Peyer's patch (tissue), 4 donors: ENCODE data around the gene PKDCC. TPM values are rescaled to one million over a fixed set of nuclear protein-coding genes. Genes with fewer than 3 reads are reported as not detected.

Source experiments
- DNase-seq, 3 donors: peaks; one replicate each; pipeline ENCODE4 v3.0.0-alpha.2; 2017 to 2019
- H3K27ac ChIP-seq, 4 donors: fragments of 200-600 bp; sonication (generic); one replicate each; pipeline ENCODE4 v1.5.1; 2016 to 2019
- H3K27me3 ChIP-seq, 2 donors: fragments of 200-600 bp; sonication (generic); one replicate each; pipeline ENCODE4 v1.5.1; 2019
- H3K36me3 ChIP-seq, 3 donors: fragments of 200-600 bp; sonication (generic); one replicate each; pipeline ENCODE4 v1.5.1; 2016 to 2019
- H3K4me1 ChIP-seq, 4 donors: fragments of 200-600 bp; sonication (generic); one replicate each; pipeline ENCODE4 v1.5.1; 2016 to 2019
- H3K4me3 ChIP-seq, 4 donors: fragments of 200-600 bp; sonication (generic); 1 replicate in 3 of 4; 2 replicates in 1 of 4; pipeline ENCODE4 v1.5.1; 2016 to 2019; ENCODE audit warnings: mild to moderate bottlenecking in 1 of 4
- H3K9me3 ChIP-seq, 4 donors: fragments of 200-600 bp; sonication (generic); one replicate each; pipeline ENCODE4 v1.5.1; 2016 to 2019; ENCODE audit warnings: mild to moderate bottlenecking in 1 of 4
- POLR2A ChIP-seq, 2 donors: fragments of 450-650 bp; IDR thresholded peaks; one replicate each; pipeline ENCODE4 v1.5.1; 2017; ENCODE audit warnings: antibody characterized with exemption in 2 of 2, mild to moderate bottlenecking in 2 of 2, moderate library complexity in 2 of 2
- total RNA-seq, 4 donors: library from RNA; depleted of rRNA; stranded (reverse); fragments of >200 nt; gene quantifications; one replicate each; pipeline ENCODE4 v1.1.0, GENCODE V29; 2016
- TF ChIP-seq, protein P1 (sequence below), 6 experiments: fragments of 450-650 bp in 4 of 6; fragments of 200-600 bp in 2 of 6; sonication (generic) in 1 of 6; IDR thresholded peaks; one replicate each; pipeline ENCODE4 v1.5.1; 2017 to 2019; ENCODE audit warnings: antibody characterized with exemption in 6 of 6, mild to moderate bottlenecking in 3 of 6, moderate library complexity in 1 of 6

The PKDCC gene
- total RNA-seq, 4 donors from 2014 or later, result 113 to 210 (median 157) TPM

DNA sequence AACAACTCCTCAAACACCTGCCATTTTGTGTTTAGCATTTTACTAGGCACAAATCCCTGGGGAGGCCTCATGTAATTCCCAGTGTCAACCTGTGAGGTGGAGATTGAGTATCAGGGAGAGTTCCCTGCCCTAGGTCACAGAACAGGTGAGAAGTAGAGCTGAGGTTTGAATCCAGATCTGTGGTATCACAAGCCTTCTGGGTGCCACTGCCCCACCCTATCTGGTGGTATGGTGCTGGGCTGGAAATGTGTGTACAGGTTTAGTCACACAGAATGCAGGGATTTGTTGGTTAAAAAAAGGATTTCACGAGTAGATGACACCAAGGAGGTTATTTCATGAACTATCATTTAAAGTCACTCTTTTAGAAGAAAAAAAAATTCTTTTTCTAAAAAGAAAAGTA lies 35.7 kb upstream of the PKDCC start:
- Histone ChIP-seq H3K36me3 (no peaks in the 10 kb centered on the region), H3K9me3 (no peaks in the 10 kb centered on the region), H3K4me1 (peaks cover 0 to 5% (median 0%) of the 10 kb centered on the region in 4 donors), H3K27me3 (no peaks in the 10 kb centered on the region), H3K4me3 (no peak overlapping the region), H3K27ac (no peak overlapping the region)
- no peak for DNase-seq
- TF ChIP-seq, protein P1, sequence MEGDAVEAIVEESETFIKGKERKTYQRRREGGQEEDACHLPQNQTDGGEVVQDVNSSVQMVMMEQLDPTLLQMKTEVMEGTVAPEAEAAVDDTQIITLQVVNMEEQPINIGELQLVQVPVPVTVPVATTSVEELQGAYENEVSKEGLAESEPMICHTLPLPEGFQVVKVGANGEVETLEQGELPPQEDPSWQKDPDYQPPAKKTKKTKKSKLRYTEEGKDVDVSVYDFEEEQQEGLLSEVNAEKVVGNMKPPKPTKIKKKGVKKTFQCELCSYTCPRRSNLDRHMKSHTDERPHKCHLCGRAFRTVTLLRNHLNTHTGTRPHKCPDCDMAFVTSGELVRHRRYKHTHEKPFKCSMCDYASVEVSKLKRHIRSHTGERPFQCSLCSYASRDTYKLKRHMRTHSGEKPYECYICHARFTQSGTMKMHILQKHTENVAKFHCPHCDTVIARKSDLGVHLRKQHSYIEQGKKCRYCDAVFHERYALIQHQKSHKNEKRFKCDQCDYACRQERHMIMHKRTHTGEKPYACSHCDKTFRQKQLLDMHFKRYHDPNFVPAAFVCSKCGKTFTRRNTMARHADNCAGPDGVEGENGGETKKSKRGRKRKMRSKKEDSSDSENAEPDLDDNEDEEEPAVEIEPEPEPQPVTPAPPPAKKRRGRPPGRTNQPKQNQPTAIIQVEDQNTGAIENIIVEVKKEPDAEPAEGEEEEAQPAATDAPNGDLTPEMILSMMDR (IDR thresholded peaks at IDR 0.05), result no peak
- TF ChIP-seq POLR2A (IDR thresholded peaks at IDR 0.05), result no peak

DNA sequence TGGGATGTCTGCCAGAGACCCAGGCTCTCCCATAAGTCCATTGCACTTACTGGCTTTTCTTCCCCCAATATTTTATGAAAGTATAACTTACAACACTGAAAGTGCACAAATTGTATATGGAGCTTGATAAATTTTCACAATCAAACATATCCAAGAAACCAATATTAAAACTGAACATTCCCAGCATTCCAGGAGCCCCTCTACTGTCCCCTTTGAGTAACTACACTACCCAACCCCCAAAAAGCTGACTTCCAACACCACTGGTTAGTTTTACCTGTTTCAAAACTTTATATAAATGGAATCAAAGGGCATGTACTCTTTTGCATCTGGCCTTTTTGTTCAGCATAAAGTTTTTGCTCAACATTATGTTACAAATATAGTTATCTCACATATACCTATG lies 35.2 kb upstream of the PKDCC start:
- Histone ChIP-seq H3K27me3 (no peaks in the 10 kb centered on the region), H3K36me3 (no peaks in the 10 kb centered on the region), H3K4me1 (peaks cover 0 to 5% (median 0%) of the 10 kb centered on the region in 4 donors), H3K27ac (no peak overlapping the region), H3K4me3 (no peak overlapping the region), H3K9me3 (no peaks in the 10 kb centered on the region)
- DNase-seq, result no peak
- TF ChIP-seq, protein P1 (IDR thresholded peaks at IDR 0.05), result no peak
- no peak for TF ChIP-seq POLR2A (IDR thresholded peaks at IDR 0.05)

DNA sequence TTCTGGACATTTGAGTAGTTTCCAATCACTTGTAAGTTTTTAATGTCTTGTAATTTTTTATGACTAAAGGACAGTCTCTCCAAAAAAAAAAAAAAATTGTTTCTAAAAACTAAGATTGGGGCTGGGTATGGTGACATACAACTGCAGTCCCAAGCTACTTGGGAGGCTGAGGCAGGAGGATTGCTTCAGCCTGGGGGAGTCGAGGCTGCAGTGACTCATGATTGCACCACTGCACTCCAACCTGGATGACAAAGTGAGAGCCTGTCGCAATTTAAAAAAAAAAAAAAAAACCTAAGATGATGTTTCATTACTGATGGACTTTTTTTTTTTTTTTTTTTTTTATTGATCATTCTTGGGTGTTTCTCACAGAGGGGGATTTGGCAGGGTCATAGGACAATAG lies 34.4 kb upstream of the PKDCC start:
- no peak overlapping the region for H3K4me3 ChIP-seq
- DNase-seq, result no peak
- no peak for TF ChIP-seq POLR2A (IDR thresholded peaks at IDR 0.05)
- TF ChIP-seq, protein P1 (IDR thresholded peaks at IDR 0.05), result no peak
- no peaks in the 10 kb centered on the region for H3K9me3 ChIP-seq
- peaks cover 0 to 5% (median 0%) of the 10 kb centered on the region in 4 donors for H3K4me1 ChIP-seq
- H3K27ac ChIP-seq, result no peak overlapping the region
- no peaks in the 10 kb centered on the region for H3K27me3 ChIP-seq
- H3K36me3 ChIP-seq, result no peaks in the 10 kb centered on the region

DNA sequence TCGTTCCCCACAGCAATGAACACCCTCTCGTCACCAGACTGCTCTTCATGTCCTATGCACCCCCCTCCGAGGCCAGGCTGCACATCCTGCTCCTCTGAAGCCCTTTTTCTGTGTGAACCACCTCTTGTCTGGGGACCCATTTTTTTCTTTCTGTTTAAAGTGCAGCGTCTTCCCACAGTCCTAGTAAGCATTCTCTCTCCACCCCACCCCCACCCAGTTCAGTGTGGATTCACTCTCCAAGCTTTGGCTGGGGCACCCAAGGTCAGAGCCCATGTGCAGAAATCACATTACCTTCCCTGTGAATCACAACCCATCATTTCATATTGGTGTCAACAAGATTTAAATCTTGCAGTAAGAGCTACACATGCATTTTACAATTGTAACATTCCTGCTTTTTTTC lies 26.4 kb upstream of the PKDCC start:
- TF ChIP-seq POLR2A (IDR thresholded peaks at IDR 0.05), result no peak
- TF ChIP-seq, protein P1 (IDR thresholded peaks at IDR 0.05), result no peak
- Histone ChIP-seq H3K27me3 (no peaks in the 10 kb centered on the region), H3K27ac (no peak overlapping the region), H3K36me3 (no peaks in the 10 kb centered on the region), H3K9me3 (no peaks in the 10 kb centered on the region), H3K4me3 (no peak overlapping the region), H3K4me1 (no peaks in the 10 kb centered on the region)
- no peak for DNase-seq

DNA sequence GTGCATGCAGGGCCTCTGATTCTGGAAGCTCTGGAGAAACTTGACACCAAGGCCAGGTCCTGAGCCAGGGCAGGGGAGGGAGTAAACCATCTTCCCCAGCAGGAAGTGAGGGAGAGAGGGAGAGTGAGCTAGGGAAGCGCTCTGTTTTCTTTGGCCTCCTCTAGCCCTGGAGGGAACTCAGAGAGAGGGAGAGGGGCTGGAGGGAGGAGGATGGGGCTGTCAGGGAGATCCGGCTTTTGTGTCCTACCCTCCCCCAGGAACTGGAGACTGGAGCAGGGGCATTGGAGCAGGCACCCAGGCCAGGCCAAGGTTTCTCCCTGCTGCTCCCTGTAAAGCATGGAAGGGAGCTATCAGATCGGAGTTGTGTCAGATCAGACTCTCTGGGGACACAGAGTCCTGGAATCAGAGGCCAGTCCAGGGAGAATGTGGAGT lies 22.7 kb upstream of the PKDCC start:
- Histone ChIP-seq H3K27ac (no peak overlapping the region), H3K4me1 (peaks cover 0 to 3% (median 0%) of the 10 kb centered on the region in 4 donors), H3K36me3 (no peaks in the 10 kb centered on the region), H3K4me3 (no peak overlapping the region), H3K9me3 (no peaks in the 10 kb centered on the region), H3K27me3 (no peaks in the 10 kb centered on the region)
- TF ChIP-seq POLR2A (IDR thresholded peaks at IDR 0.05), result no peak
- TF ChIP-seq, protein P1 (IDR thresholded peaks at IDR 0.05), result no peak
- DNase-seq, result no peak

DNA sequence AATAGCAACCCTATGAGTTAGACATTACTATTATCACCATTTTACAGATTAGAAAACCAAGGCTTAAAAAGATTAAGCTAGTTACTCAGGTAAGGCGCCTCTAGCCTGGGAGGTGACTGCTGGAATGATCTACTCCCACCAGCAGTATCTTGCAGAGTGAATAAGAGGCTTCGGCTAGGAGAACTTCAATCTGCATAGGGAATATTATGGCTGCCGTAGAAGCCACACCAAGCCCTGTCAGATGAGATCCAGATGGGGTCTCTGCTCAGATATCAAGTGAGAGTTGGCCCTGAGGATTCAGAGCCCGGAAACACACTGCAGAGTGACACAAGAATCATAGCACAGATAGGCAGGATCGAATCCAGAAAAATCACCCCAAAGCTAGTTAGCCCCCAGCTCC lies 21.5 kb upstream of the PKDCC start:
- H3K9me3 ChIP-seq, result no peaks in the 10 kb centered on the region
- H3K4me3 ChIP-seq, result no peak overlapping the region
- peaks cover 0 to 3% (median 0%) of the 10 kb centered on the region in 4 donors for H3K4me1 ChIP-seq
- TF ChIP-seq, protein P1 (IDR thresholded peaks at IDR 0.05), result no peak
- TF ChIP-seq POLR2A (IDR thresholded peaks at IDR 0.05), result no peak
- no peaks in the 10 kb centered on the region for H3K36me3 ChIP-seq
- no peaks in the 10 kb centered on the region for H3K27me3 ChIP-seq
- no peak for DNase-seq
- H3K27ac ChIP-seq, result no peak overlapping the region
